Measurements from ENCODE around the gene TOMM20.
"Not testable (repeated sequence)": the region's sequence is repeated elsewhere in the genome, so short reads cannot be mapped to it uniquely, and the experiment has no call there.

Gene TOMM20

DNA sequence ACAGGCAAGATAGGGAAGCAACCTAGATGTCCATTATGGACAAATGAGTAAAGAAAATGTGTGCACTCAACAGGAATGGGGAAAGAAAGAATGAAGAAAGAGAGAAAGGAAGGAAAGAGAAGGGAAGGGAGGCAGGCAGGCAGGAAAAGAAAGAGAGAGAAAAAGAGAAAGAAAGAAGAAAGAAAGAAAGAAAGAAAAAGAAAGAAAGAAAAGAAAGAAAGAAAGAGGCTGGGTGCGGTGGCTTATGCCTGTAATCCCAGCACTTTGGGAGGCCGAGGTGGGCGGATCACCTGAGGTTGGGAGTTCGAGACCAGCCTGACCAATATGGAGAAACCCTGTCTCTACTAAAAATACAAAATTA lies 48.4 kb downstream of the TOMM20 start:
- not testable (repeated sequence) for DNase-seq (ENCODE audit: low read depth in 1 of 2, low spot score in 1 of 2)

GRCh38 chr1:235079443-235080296 lies 49.0 kb downstream of the TOMM20 start:
- DNase-seq (ENCODE audit: low read depth in 1 of 2, low spot score in 1 of 2): no peak

DNA sequence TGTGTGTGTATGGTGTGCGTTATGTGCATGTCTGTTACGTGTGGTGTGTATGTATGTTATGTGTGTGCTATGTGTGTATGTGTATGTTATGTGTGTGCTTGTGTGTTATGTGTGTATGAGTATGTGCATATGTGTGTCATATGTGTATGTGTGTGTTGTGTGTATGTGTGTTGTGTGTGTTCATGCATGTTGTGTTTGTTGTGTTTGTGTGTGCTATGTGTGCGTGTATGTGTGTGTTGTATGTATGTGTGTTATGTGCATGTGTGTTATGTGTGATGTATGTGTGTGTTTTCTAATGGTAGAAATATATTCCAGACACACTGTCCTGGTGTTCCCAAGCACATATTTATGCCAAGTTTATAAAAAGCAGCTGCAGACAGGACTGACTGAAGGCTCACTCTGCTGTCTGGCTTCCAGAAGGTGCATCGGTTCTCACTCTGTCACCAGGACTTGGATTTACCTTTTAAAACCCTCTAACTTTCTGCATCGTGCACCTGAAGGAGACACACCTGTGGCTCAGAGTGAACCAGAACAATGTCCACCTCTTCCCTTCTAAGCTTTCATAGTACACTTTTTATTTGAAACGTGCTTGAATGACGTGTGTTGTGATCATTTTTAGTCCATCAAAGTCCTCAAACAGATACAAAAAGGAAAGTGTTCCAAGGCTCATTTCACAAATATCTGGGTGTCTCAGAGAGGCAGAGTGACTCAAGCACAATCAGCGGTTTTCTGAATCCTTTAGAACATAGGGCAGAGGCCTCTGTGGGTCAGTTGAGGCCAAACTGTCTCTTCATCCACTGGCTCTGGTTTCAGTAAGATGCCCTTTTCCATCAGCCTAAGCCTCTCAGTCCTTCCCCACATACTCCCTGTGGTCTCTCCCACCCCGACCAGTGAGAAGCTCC lies 49.9 kb downstream of the TOMM20 start:
- DNase-seq (ENCODE audit: low read depth in 1 of 2, low spot score in 1 of 2): no peak

GRCh38 chr1:235077571-235078479 lies 50.8 kb downstream of the TOMM20 start:
- no peak for DNase-seq (ENCODE audit: low read depth in 1 of 2, low spot score in 1 of 2)

DNA sequence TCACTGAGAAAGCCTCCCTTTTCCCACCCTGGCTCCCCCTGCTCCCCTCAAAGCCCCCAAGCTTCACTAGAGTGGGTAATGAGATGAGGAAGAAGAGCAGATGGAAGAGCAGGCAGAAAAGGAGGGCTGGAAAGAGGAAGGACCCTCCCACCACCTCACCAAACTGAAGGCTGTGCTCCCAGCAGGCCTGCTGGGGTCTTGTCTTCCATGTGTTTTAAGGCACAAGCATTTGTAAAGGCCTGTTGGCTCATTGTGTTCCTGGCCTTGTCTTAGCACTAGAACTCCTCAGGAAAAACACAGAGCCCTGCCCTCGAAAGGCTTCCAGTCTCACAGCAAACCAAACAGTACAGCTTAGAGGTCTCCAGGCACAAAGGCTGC lies 51.5 kb downstream of the TOMM20 start:
- no peak for DNase-seq (ENCODE audit: low read depth in 1 of 2, low spot score in 1 of 2)

- no peak for DNase-seq (ENCODE audit: low read depth in 1 of 2, low spot score in 1 of 2)
Measured at GRCh38 chr1:235076504-235077162, 52.0 kb downstream of the TOMM20 start.

GRCh38 chr1:235075777-235076308 lies 52.8 kb downstream of the TOMM20 start:
- no peak for DNase-seq (ENCODE audit: low read depth in 1 of 2, low spot score in 1 of 2)

GRCh38 chr1:235075048-235075776 lies 53.4 kb downstream of the TOMM20 start:
- peak; percentile 44 to 67 for DNase-seq (ENCODE audit: low read depth in 1 of 2, low spot score in 1 of 2)

- DNase-seq (ENCODE audit: low read depth in 1 of 2, low spot score in 1 of 2): peak; percentile 38 to 68
Measured at GRCh38 chr1:235074523-235075047, 54.1 kb downstream of the TOMM20 start.

DNA sequence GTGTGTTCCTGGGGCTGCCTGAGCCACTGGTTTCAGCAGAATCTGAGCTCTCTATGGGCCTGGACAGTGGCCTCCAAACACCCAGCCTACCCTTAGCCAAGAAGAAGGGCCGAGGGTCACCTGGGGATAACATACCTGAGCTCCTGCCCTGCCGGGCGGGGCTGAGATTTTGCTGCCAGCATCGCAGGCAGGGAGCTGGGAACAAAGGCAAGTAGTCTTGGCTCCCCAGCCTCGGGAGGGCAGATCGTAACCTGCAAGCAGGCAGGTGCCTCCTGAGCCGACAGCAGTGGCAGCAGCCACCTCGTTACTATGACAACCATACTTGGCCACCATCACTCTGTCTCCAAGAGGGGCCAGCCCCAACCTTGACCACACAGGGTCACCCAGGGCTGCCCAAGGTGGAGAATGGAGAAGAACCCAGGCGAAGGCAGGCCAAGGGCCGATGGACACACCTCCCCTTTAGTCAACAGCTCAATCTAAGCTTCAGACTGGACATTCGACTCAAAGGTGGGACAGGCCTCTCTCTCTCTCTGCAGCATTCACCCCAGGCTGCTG lies 54.6 kb downstream of the TOMM20 start:
- DNase-seq (ENCODE audit: low read depth in 1 of 2, low spot score in 1 of 2): no peak

DNA sequence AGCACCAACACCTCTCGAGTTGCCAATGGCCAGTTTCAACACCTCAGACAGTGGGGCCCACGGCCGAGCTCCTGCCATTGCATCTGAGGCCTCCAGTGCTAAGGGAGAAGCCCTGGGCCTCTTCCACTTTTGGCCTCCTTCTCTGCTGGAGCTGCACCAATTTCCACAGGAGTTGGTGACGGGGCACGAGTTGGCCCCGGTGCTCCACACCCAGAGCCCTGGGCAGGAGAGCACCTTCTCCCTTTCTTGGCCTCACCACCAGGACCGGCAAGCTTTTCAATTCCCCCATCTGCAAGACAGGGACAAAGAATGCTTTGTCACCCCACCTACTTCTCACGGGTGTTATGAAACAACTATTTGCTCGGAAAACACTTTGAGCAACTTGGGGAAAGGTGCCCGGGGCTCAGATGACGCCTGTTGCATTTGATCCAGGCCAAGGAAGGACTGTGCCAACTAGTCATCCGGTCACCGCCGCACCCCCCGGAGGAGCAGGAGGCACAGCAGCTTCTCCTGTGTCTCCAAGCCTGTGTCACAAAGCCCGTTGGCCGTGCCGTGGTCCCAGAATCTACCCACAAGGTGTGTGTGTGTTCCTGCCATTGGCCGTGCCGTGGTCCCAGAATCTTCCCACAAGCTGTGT lies 55.2 kb downstream of the TOMM20 start:
- DNase-seq (ENCODE audit: low read depth in 1 of 2, low spot score in 1 of 2): no peak

DNA sequence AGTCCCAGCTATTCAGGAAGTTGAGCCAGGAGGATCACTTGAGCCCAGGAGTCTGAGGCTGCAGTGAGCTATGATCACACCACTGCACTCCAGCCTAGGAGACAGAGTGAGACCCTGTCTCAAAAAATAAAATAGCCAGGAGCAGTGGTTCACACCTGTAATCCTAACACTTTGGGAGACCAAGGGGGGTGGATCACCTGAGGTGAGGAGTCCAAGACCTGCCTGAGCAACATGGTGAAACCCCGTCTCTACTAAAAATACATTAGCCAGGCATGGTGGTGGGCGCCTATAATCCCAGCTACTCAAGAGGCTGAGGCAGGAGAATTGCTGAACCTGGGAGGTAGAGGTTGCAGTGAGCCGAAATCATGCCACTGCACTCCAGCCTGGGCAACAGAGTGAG lies 56.1 kb downstream of the TOMM20 start:
- DNase-seq (ENCODE audit: low read depth in 1 of 2, low spot score in 1 of 2): not testable (repeated sequence)

- DNase-seq (ENCODE audit: low read depth in 1 of 2, low spot score in 1 of 2): no peak
Measured at GRCh38 chr1:235072096-235072495, 56.5 kb downstream of the TOMM20 start.

DNA sequence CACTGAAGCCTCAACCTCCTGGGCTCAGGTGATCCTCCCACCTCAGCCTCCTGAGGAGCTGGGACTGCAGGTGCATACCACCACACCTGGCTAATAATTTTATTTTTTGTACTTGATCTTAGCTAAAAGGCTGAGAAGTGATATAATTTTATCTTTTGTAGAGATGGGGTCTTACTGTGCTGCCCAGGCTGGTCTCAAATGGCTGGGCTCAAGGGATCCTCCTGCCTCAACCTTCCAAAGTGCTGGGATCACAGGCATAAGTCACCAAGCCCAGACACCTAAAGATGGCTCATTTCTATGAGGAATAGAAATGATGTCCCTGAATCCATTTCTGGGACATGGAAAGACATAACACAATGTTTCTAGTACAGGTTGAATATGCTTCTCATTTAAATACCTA lies 57.8 kb downstream of the TOMM20 start:
- DNase-seq (ENCODE audit: low read depth in 1 of 2, low spot score in 1 of 2): no peak

DNA sequence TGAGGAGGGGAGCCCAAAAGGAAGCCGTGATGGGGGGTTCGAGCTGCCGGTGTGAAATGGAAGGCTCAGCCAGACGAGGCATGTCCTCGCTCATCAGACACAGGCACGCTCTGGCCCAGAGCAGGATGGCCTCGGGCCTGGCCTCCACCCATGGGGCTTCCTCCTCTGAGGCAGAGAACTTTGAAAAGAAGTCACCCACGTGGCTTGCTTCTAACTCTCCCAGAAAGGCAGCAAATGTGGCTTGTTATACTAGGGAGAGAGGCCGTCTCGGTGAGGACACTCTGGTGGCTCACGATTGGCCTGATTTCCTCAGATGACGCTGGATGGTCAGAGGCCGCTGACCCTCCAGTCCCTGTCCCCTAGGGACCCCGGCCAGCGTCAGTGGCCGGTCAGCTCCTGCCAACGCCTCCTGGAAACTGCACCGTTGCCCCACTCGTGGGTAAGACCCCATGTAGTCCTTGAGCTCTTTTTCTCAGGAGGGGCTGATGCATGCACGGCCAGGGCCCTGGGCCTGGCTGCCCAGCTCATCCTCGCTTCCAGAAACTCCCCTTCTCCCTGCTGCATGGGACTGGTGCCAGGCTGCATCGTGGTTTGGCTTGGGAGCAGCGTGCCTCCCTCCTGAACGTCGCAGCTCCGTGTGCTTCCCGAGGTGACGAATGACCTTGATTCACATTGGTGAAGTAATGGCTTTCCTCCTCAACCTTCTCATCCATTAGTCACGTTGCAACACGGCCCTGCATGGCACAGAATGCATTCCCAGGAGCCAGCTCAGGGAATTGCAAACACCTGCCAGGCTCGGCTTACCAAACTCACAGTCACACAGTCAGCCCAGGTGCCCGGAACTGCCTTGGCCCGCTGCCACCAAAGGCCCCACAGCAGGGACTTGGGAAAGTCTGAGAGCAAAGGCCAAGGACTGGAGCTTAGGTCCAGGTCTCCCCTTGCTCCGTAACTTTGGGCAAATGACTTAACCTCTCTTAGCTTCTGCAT lies 58.8 kb downstream of the TOMM20 start:
- no peak for DNase-seq (ENCODE audit: low read depth in 1 of 2, low spot score in 1 of 2)

DNA sequence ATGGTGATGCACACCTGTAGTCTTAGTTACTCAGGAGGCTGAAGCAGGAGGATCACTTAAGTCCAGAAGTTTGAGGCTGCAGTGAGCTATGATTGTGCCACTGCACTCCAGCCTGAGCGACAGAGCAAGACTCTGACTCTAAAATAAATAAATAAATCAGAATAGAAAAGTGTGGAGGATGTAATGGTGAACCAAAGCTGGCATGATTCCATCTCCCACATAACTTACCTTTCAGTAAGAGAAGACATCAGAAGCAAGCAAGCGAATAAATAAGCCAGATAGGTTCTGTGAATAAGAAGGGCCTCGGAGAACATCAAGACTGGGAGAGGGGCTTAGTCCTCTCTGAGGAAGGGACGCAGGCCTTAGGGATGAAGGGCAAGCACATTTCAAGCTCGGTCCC lies 59.5 kb downstream of the TOMM20 start:
- no peak for DNase-seq (ENCODE audit: low read depth in 1 of 2, low spot score in 1 of 2)
